ENCODE measurements around the gene ZFP36L1. TPM values are rescaled to one million over a fixed set of nuclear protein-coding genes. Genes with fewer than 3 reads are reported as not detected.

The ZFP36L1 gene
- total RNA-seq, 2 donors from 2014 or later = 97.0 to 123 TPM

GRCh38 chr14:68757618-68758081, 35.2 kb downstream of the ZFP36L1 start:
- H3K4me3 ChIP-seq = no peak overlapping the region
- no peak for DNase-seq
- intact Hi-C loops (cut with DNase I) = no loop called here
- no peak for TF ChIP-seq CTCF (IDR thresholded peaks at IDR 0.05)
- no peak overlapping the region for H3K9ac ChIP-seq (ENCODE audit: low read depth in 2 of 2, low read length in 2 of 2)
- no peaks in the 10 kb centered on the region for H3K27me3 ChIP-seq
- no peaks in the 10 kb centered on the region for H3K4me1 ChIP-seq
- no peak overlapping the region for H3K27ac ChIP-seq
- no peaks in the 10 kb centered on the region for H3K36me3 ChIP-seq
- H3K9me3 ChIP-seq = no peaks in the 10 kb centered on the region

GRCh38 chr14:68756734-68757133, 36.1 kb downstream of the ZFP36L1 start:
- H3K27me3 ChIP-seq = no peaks in the 10 kb centered on the region
- TF ChIP-seq CTCF (IDR thresholded peaks at IDR 0.05) = no peak
- H3K4me3 ChIP-seq = no peak overlapping the region
- H3K9me3 ChIP-seq = no peaks in the 10 kb centered on the region
- DNase-seq = no peak
- intact Hi-C loops (cut with DNase I) = no loop called here
- H3K9ac ChIP-seq (ENCODE audit: low read depth in 2 of 2, low read length in 2 of 2) = no peak overlapping the region
- no peaks in the 10 kb centered on the region for H3K36me3 ChIP-seq
- H3K27ac ChIP-seq = no peak overlapping the region
- no peaks in the 10 kb centered on the region for H3K4me1 ChIP-seq

- no peak for DNase-seq
- intact Hi-C loops (cut with DNase I) = no loop called here
- Histone ChIP-seq H3K9ac (ENCODE audit: low read depth in 2 of 2, low read length in 2 of 2) (no peak overlapping the region), H3K4me1 (no peaks in the 10 kb centered on the region), H3K4me3 (no peak overlapping the region), H3K9me3 (no peaks in the 10 kb centered on the region), H3K36me3 (no peaks in the 10 kb centered on the region), H3K27ac (no peak overlapping the region), H3K27me3 (no peaks in the 10 kb centered on the region)
- no peak for TF ChIP-seq CTCF (IDR thresholded peaks at IDR 0.05)
Measured at GRCh38 chr14:68756000-68756481, 36.8 kb downstream of the ZFP36L1 start.

- no peaks in the 10 kb centered on the region for H3K27me3 ChIP-seq
- H3K4me3 ChIP-seq = no peak overlapping the region
- no peaks in the 10 kb centered on the region for H3K36me3 ChIP-seq
- H3K9me3 ChIP-seq = no peaks in the 10 kb centered on the region
- no peak overlapping the region for H3K9ac ChIP-seq (ENCODE audit: low read depth in 2 of 2, low read length in 2 of 2)
- no peak for TF ChIP-seq CTCF (IDR thresholded peaks at IDR 0.05)
- intact Hi-C loops (cut with DNase I) = no loop called here
- H3K4me1 ChIP-seq = no peaks in the 10 kb centered on the region
- no peak for DNase-seq
- no peak overlapping the region for H3K27ac ChIP-seq
Measured at GRCh38 chr14:68755016-68755353, 37.9 kb downstream of the ZFP36L1 start.

GRCh38 chr14:68753690-68754089, 39.2 kb downstream of the ZFP36L1 start:
- H3K9me3 ChIP-seq = no peaks in the 10 kb centered on the region
- no peak overlapping the region for H3K27ac ChIP-seq
- no peaks in the 10 kb centered on the region for H3K27me3 ChIP-seq
- no peak overlapping the region for H3K4me3 ChIP-seq
- intact Hi-C loops (cut with DNase I) = no loop called here
- no peaks in the 10 kb centered on the region for H3K4me1 ChIP-seq
- no peak for TF ChIP-seq CTCF (IDR thresholded peaks at IDR 0.05)
- no peak overlapping the region for H3K9ac ChIP-seq (ENCODE audit: low read depth in 2 of 2, low read length in 2 of 2)
- DNase-seq = no peak
- H3K36me3 ChIP-seq = no peaks in the 10 kb centered on the region

Data from colonic mucosa (tissue), 4 donors.